ENCODE data around the gene STPG4.

Gene STPG4

GRCh38 chr2:47086054-47086471, 69.0 kb downstream of the STPG4 start:
- no peak for DNase-seq

GRCh38 chr2:47083886-47084687, 71.0 kb downstream of the STPG4 start:
- peak; percentile 2 for DNase-seq

GRCh38 chr2:47083485-47083884, 71.6 kb downstream of the STPG4 start:
- no peak for DNase-seq

- no peak for DNase-seq
These were observed 72.1 kb downstream of the STPG4 start for GRCh38 chr2:47083005-47083404.

- no peak for DNase-seq
These were observed 74.2 kb downstream of the STPG4 start for GRCh38 chr2:47080888-47081301.

- no peak for DNase-seq
These were observed 75.3 kb downstream of the STPG4 start for GRCh38 chr2:47079515-47080412.

- no peak for DNase-seq
These were observed 76.3 kb downstream of the STPG4 start for GRCh38 chr2:47078541-47079482.

- no peak for DNase-seq
These were observed 77.5 kb downstream of the STPG4 start for GRCh38 chr2:47077442-47078117.

- no peak for DNase-seq
These were observed 78.3 kb downstream of the STPG4 start for GRCh38 chr2:47076586-47077441.

- DNase-seq: no peak
These were observed 79.0 kb downstream of the STPG4 start for GRCh38 chr2:47076126-47076506.

- DNase-seq: no peak
These were observed 79.6 kb downstream of the STPG4 start for GRCh38 chr2:47075361-47076125.

- no peak for DNase-seq
These were observed 80.4 kb downstream of the STPG4 start for GRCh38 chr2:47074691-47075090.

GRCh38 chr2:47073641-47074040, 81.5 kb downstream of the STPG4 start:
- DNase-seq: no peak

- DNase-seq: no peak
These were observed 81.9 kb downstream of the STPG4 start for GRCh38 chr2:47073217-47073616.

- DNase-seq: no peak
These were observed 82.3 kb downstream of the STPG4 start for GRCh38 chr2:47072728-47073191.

- no peak for DNase-seq
These were observed 83.0 kb downstream of the STPG4 start for GRCh38 chr2:47072018-47072691.

GRCh38 chr2:47070920-47071824, 83.9 kb downstream of the STPG4 start:
- DNase-seq: no peak

GRCh38 chr2:47070155-47070919, 84.8 kb downstream of the STPG4 start:
- no peak for DNase-seq
